Epithelial cell of proximal tubule (primary cell): Measurements from ENCODE around the gene OSBPL1A. TPM values are rescaled to one million over a fixed set of nuclear protein-coding genes. Genes with fewer than 3 reads are reported as not detected.
A peak's percentile ranks its signal among the peaks of the same experiment; 100 is the strongest.

ENCODE experiments used
- DNase-seq: peaks from one replicate; pipeline ENCODE4 v3.0.0-alpha.2; 2011; ENCODE audit warnings: low read depth
- H3K4me3 ChIP-seq: 2 replicates; pipeline ENCODE4 v1.5.1; 2011; ENCODE audit warnings: low read depth, mild to moderate bottlenecking, low read length
- CTCF ChIP-seq: conservative IDR thresholded peaks from 2 replicates; pipeline ENCODE4 v1.5.1; 2012; ENCODE audit warnings: low read depth, mild to moderate bottlenecking, low read length
- total RNA-seq: library from RNA; depleted of rRNA; stranded (reverse); fragments of >200 nt; gene quantifications from 2 replicates; pipeline ENCODE4 v1.2.3, GENCODE V29; 2015

The OSBPL1A gene
- total RNA-seq, 1 donor from 2014 or later, result 24.7 TPM

GRCh38 chr18:24118750-24119577 is 278.7 kb downstream of the OSBPL1A start:
- DNase-seq, result no peak
- TF ChIP-seq CTCF, result peak; percentile 86
- no peak overlapping the region for H3K4me3 ChIP-seq

- no peak for DNase-seq
- TF ChIP-seq CTCF, result no peak
- no peak overlapping the region for H3K4me3 ChIP-seq
These were observed 282.0 kb downstream of the OSBPL1A start for GRCh38 chr18:24115628-24116027.

GRCh38 chr18:24114924-24115549 is 282.6 kb downstream of the OSBPL1A start:
- TF ChIP-seq CTCF, result no peak
- no peak overlapping the region for H3K4me3 ChIP-seq
- no peak for DNase-seq

- no peak for TF ChIP-seq CTCF
- H3K4me3 ChIP-seq, result no peak overlapping the region
- peak; percentile 39 for DNase-seq
These were observed 284.6 kb downstream of the OSBPL1A start for GRCh38 chr18:24112874-24113615.

- no peak overlapping the region for H3K4me3 ChIP-seq
- no peak for TF ChIP-seq CTCF
- no peak for DNase-seq
These were observed 285.2 kb downstream of the OSBPL1A start for GRCh38 chr18:24112464-24112863.

Other genes with a start within 250 kb of the OSBPL1A start
- 15.5 and 20.0 TPM in 2 replicates for gene IMPACT, start 28.8 kb upstream of the OSBPL1A start, total RNA-seq
- 0.12 TPM in 1 of 2 replicates, not detected in the other for gene HRH4, start 62.8 kb upstream of the OSBPL1A start, total RNA-seq